ENCODE data around the gene POLDIP3.
"Not testable (repeated sequence)": the region's sequence is repeated elsewhere in the genome, so short reads cannot be mapped to it uniquely, and the experiment has no call there.

GRCh38 chr22:42580040-42580439, 34.6 kb downstream of the POLDIP3 start:
- not testable (repeated sequence) for TF ChIP-seq CTCF (IDR thresholded peaks at IDR 0.05; ENCODE audit: poor library complexity); EZH2phosphoT487 (IDR thresholded peaks at IDR 0.05; ENCODE audit: low read depth, severe bottlenecking, unreplicated experiment); EZH2 (IDR thresholded peaks at IDR 0.05; ENCODE audit: borderline replicate concordance)

Measured in hepatocyte (in vitro differentiated cells).